GM10266 (cell line): Measurements from ENCODE around the gene ZBTB25.

Experiments
- DNase-seq: peaks from one replicate; pipeline ENCODE4 v3.0.0; 2012; ENCODE audit errors: extremely low spot score
- CTCF ChIP-seq: IDR thresholded peaks from 2 replicates; pipeline ENCODE4 v1.5.1; 2012; ENCODE audit warnings: mild to moderate bottlenecking, low read depth; ENCODE audit not compliant: control insufficient read depth, insufficient read depth; ENCODE audit errors: missing control alignments

ZBTB25 gene, protein sequence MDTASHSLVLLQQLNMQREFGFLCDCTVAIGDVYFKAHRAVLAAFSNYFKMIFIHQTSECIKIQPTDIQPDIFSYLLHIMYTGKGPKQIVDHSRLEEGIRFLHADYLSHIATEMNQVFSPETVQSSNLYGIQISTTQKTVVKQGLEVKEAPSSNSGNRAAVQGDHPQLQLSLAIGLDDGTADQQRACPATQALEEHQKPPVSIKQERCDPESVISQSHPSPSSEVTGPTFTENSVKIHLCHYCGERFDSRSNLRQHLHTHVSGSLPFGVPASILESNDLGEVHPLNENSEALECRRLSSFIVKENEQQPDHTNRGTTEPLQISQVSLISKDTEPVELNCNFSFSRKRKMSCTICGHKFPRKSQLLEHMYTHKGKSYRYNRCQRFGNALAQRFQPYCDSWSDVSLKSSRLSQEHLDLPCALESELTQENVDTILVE

GRCh38 chr14:64503434-64504309 is at the start of gene ZBTB25:
TSS of gene ZBTB25 (minus strand) at chr14:64503838. CDS start at chr14:64490533, 13,305 bp downstream.
- DNase-seq: peak; percentile 94
- no peak for TF ChIP-seq CTCF

DNA sequence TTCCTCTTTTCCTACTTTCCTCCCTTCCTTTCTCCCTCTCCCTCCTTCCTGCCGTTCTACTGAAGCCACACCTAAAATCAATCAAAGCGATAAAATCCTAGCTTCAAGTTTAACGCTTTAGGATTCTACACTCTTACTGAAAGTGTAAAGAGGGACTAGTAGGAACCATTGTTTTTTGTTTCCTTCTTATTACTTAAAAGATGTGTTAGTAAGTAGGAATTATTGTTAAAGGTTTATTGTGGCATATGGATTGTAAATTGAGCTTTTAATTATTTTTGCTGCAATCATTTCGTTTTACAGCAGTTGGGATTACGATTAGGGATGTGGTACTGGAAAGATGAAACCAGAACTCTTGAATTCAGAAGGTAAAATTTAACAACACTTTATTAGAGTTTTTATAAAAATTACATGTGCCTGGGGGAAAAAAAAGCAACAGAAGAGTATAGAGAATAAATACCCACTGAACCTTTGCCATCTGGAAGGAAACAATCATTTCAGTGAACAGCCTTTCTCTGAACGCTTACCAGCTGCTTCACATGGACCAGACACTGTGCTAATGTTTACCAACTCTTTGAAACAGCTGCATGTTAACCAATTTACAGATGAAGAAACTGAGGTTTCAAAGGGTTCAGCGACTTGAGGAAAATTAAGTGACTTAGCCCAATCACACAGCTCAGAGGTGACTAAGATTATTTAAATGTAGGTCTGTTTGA is 47.1 kb upstream of the ZBTB25 start:
- DNase-seq: no peak
- TF ChIP-seq CTCF: no peak

- DNase-seq: peak; percentile 47
- no peak for TF ChIP-seq CTCF
Measured at GRCh38 chr14:64549791-64550620, 46.4 kb upstream of the ZBTB25 start, which contains the start of gene PPP1R36. TSS of gene PPP1R36 (plus strand) at chr14:64549961. CDS start at chr14:64549998, 37 bp downstream.

- no peak for TF ChIP-seq CTCF
- DNase-seq: no peak
Measured at GRCh38 chr14:64549016-64549415, 45.4 kb upstream of the ZBTB25 start.

- TF ChIP-seq CTCF: no peak
- no peak for DNase-seq
Measured at GRCh38 chr14:64544607-64545312, 41.1 kb upstream of the ZBTB25 start.

- no peak for DNase-seq
- TF ChIP-seq CTCF: no peak
Measured at GRCh38 chr14:64542836-64543201, 39.2 kb upstream of the ZBTB25 start.
